Measurements from ENCODE around the gene ROMO1.

Gene ROMO1

DNA sequence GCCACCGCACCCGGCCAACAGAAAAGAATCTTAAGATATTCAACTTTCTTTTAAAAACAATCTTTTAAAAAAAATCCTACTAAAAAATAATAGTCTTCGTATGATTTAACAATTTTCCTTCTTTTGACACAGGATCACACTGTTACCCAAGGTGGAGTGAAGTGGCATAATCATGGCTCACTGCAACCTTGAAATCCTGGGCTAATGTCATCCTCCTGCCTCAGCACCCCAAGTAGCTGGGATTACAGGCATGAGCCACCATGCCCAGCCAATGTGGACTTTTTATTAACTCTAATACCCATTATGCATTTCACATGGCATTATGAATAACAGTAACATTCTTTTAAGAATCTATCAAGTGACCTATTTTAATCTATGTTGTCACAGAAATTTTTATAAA is 22.0 kb downstream of the ROMO1 start:
- TF ChIP-seq, protein P1, sequence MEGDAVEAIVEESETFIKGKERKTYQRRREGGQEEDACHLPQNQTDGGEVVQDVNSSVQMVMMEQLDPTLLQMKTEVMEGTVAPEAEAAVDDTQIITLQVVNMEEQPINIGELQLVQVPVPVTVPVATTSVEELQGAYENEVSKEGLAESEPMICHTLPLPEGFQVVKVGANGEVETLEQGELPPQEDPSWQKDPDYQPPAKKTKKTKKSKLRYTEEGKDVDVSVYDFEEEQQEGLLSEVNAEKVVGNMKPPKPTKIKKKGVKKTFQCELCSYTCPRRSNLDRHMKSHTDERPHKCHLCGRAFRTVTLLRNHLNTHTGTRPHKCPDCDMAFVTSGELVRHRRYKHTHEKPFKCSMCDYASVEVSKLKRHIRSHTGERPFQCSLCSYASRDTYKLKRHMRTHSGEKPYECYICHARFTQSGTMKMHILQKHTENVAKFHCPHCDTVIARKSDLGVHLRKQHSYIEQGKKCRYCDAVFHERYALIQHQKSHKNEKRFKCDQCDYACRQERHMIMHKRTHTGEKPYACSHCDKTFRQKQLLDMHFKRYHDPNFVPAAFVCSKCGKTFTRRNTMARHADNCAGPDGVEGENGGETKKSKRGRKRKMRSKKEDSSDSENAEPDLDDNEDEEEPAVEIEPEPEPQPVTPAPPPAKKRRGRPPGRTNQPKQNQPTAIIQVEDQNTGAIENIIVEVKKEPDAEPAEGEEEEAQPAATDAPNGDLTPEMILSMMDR (IDR thresholded peaks at IDR 0.05), result no peak

DNA sequence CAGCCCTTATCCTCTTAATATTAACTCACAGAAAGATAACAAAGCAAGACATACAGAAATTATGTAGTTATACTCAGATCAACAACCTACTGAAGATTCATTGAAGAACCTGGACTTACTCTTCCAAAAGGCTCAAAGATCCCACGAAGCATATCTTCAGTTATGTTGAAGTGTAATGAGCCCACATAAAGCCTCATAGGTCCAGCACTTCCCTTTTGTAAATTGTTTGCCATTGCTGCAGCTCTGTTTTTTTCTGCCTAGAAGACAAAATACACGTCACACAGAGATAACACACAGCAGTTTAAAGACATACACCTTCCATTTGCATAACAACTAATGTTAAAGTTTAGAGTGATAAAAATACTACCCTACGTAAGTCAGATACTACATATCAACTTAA is 22.4 kb downstream of the ROMO1 start:
- TF ChIP-seq, protein P1 (IDR thresholded peaks at IDR 0.05), result no peak

DNA sequence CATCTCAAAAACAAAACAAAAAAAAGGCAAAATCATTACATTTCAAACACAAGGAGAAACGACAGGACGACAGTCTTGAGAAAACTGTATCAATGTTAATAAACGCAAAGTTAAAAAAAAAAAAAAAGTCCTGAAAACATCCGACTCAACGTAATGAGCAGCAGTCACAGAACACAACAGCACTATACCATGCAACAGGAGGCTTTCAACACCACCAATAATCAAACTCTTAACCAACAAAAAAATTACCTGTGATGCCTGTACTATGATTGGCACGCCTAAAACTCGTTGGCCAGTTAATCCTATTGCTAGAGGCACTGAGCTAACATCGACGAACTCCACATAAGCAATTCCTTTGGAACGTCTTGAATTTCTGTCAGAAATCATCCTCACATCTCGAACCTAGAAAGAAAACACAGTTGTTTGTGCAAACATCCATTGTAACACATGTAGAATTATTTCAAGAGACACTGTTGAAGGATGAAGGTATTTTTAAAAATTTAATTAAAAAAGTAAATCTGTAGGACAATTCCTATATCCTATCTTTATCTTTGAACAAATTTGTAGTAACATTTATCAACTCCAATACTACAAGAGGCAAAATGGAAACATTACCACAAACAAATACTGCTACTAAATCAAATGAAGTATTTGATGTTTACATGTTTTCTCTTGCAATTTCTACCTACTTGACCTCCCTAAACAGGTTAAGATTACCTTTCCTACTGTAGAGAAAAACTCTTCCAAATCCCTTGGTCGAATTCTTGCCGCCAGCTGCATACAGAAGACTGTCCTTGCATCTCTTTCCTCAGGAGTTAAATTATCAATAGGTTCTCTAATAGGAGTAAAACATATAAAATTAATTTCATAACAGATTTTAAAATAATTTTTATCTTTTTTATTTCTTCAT is 25.4 kb downstream of the ROMO1 start:
- TF ChIP-seq, protein P1 (IDR thresholded peaks at IDR 0.05), result no peak

DNA sequence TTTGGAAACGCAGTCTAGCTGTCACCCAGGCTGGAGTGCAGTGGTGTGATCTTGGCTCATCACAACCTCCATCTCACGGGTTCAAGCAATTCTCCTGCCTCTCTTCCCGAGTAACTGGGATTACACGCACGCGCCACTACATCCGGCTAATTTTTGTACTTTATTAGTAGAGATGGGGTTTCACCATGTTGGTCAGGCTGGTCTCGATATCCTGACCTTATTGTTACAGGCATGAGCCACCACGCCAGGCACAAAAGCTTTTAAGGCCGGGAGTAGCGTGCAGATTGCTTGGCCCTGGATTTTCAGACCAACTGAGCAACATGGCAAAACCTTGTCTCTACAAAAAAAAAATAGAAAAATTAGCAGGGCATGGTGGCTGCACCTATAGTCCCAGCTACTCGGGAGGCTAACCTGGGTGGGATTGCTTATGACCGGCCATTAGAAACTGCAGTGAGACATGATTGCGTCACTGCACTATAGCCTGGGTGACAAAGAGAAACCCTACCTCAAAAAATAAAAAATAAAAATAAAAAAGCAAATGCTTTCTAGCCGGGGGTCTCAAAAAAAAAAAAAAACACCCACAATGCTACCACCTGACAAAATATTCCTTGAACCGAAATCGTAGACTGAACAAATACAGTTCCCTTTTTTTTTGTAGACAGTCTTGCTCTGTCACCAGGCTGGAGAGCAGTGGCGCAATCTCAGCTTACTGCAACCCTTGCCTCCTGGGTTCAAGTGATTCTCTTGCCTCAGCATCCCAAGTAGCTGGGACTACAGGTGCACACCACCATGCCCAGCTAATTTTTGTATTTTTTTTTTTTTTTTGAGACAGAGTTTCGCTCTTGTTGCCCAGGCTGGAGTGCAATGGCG is 27.9 kb downstream of the ROMO1 start:
- TF ChIP-seq, protein P1 (IDR thresholded peaks at IDR 0.05), result no peak

DNA sequence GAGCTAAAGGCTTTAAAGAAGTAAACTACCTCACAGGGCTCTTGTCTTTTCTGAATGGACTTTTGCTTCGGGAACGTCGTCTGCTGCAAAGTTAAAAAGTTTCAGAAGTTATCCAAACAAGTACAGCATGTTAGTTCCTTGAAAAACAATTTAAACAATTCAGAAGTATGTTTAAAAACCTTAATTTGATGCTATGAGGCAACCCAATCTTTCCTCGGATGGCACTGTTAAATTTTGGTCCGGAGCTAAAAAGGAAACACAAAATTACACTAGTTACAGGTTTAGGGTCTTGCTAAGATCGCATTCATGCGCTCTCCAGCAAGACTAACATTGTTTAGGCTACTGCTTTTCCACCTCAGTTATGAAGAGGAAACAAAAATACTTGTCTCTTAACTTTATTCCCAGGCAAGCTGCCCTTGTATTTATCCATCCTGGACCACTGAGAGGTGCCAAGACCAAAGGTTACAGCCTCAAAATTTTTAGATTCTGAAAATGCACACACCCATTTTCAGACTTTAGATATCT is 30.1 kb downstream of the ROMO1 start:
- TF ChIP-seq, protein P1 (IDR thresholded peaks at IDR 0.05), result no peak

DNA sequence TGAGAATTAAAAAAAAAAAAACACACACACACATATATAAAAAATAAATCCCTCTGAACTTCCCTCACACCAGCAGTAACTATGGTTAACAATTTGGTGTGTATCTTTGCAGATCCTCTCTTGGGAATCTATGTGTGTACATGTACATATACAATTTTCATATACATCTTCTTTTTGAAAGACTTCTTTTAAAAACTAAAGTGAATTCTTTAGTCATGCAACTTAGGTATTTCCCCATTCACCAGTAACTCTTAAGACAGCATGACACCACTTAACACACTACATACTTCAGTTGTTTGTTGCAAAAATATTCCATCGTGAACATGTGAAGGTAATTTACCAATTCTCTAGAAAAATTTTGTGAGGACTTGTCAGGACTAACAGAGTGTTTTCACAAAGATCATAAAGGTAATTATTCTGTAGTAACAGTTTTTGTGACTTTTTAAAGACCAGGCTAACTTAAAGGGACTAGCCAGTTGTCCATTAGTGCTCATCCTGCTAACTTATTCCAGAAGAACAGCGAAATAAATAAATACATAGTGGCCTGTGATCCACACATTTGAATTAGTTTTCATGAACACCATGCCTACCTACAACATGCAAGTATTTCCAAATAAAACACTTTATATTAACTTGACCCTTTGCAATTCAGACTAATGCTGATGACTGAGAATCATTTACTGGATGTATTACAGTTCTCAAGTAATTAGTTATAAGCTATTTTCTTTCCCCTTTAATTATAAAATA is 30.8 kb downstream of the ROMO1 start:
- TF ChIP-seq, protein P1 (IDR thresholded peaks at IDR 0.05), result no peak
